ENCODE results near the gene S100A6. TPM values are rescaled to one million over a fixed set of nuclear protein-coding genes. Genes with fewer than 3 reads are reported as not detected.

The S100A6 gene
- total and polyA plus RNA-seq, 2 donors (not counting 1 experiment from before 2014, with no cell fraction given): 110 to 213 TPM

DNA sequence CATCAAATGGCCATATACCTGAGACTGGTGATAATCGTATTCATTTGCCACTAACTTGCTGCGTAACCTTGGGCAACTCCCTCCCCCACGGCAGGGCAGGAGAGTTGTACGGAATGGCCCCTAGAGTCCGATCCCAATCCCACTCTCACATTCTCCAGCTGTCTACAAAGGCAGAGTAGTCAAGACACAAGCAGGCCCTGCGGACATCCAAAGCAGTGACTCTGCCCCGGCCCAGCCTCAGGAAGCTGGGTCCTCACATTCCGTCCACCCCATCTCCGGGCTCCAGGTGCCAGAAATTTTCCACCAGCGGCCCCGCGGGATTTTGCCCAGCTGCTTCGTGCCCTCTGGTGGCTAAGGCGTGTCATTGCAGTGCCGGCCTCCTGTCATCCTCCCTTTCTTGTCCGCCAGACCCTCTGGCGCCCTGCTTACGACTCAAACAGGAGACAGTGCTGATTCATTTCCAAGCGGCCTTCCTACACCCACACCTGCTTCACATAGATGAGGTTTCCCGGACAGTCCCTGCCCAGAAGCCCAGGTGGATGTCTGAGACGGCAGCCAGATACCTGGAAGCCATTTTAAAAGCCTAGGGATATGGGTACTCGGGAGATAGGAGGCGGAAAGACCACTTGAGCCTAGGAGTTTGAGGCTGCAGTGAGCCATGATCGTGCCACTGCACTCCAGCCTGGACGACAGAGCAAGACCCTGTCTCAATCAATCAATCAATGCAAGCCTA, 32.7 kb upstream of the S100A6 start:
- peak overlapping the region; percentile 62 for H3K4me2 ChIP-seq (replicated peaks; ENCODE audit: low read depth, low read length, poor library complexity, severe bottlenecking)
- peak overlapping the region in 1 of 5 experiments; percentile 26 for H3K4me3 ChIP-seq (ENCODE audit: control extremely low read depth in 1 of 5, extremely low read depth in 1 of 5, insufficient read depth in 1 of 5, low read depth in 2 of 5, low read length in 4 of 5)
- Mint-ChIP-seq H3K4me1 (peaks cover 40% of the 10 kb centered on the region), H3K27me3 (peaks cover 7% of the 10 kb centered on the region), H3K9me3 (ENCODE audit: insufficient read depth) (no peaks in the 10 kb centered on the region), H3K27ac (peak overlapping the region; percentile 42), H3K4me3 (peak overlapping the region; percentile 65)
- H3K36me3 ChIP-seq (replicated peaks in 1 of 2; ENCODE audit: control extremely low read depth in 1 of 2, control insufficient read depth in 1 of 2, extremely low read depth in 1 of 2, insufficient read depth in 2 of 2, low read length in 1 of 2): no peaks in the 10 kb centered on the region
- ChIA-PET CTCF (interaction anchor here (0.6 to 7.4 kb wide), 28 partner anchors 9 to 419 kb away, joined by 3 to 227 read pairs (median 4); partner anchors contain the start of genes CRTC2, S100A4, S100A5 and S100A6), POLR2A (interaction anchor here (0.6 to 1.4 kb wide), 3 partner anchors 33 to 176 kb away, joined by 4 to 7 read pairs (median 4); partner anchors contain the start of gene S100A6)
- ATAC-seq (ENCODE audit: low read depth) (peak; percentile 39), DNase-seq (peak; percentile 83)
- H3K79me2 ChIP-seq (ENCODE audit: control insufficient read depth, insufficient read depth, low read length): no peaks in the 10 kb centered on the region
- peak overlapping the region; percentile 81 for H2AFZ ChIP-seq (ENCODE audit: insufficient read depth, low read depth, low read length, poor library complexity, severe bottlenecking)
- H3K9me3 ChIP-seq (ENCODE audit: control extremely low read depth in 1 of 3, control insufficient read depth in 2 of 3, insufficient read depth in 1 of 3, low read length in 2 of 3): no peaks in the 10 kb centered on the region
- H3K27me3 ChIP-seq (replicated peaks in 1 of 4; ENCODE audit: control extremely low read depth in 1 of 4, control insufficient read depth in 3 of 4, insufficient read depth in 4 of 4, low read length in 3 of 4): peaks cover 0 to 2% (median 0%) of the 10 kb centered on the region in 4 experiments
- intact Hi-C loops (cut with micrococcal nuclease): loop anchor here (1.0 kb wide), 5 partner anchors 35 to 704 kb away; partner anchors contain the start of gene HAX1
- no peak overlapping the region for H3K9ac ChIP-seq (ENCODE audit: low read length)
- 22% methylated on average over 25 of the region's 25 CpGs for WGBS (ENCODE audit: insufficient coverage)
- TF ChIP-seq, protein P1, sequence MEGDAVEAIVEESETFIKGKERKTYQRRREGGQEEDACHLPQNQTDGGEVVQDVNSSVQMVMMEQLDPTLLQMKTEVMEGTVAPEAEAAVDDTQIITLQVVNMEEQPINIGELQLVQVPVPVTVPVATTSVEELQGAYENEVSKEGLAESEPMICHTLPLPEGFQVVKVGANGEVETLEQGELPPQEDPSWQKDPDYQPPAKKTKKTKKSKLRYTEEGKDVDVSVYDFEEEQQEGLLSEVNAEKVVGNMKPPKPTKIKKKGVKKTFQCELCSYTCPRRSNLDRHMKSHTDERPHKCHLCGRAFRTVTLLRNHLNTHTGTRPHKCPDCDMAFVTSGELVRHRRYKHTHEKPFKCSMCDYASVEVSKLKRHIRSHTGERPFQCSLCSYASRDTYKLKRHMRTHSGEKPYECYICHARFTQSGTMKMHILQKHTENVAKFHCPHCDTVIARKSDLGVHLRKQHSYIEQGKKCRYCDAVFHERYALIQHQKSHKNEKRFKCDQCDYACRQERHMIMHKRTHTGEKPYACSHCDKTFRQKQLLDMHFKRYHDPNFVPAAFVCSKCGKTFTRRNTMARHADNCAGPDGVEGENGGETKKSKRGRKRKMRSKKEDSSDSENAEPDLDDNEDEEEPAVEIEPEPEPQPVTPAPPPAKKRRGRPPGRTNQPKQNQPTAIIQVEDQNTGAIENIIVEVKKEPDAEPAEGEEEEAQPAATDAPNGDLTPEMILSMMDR (IDR thresholded peaks at IDR 0.05): peak; percentile 98
- TF ChIP-seq EZH2 (IDR thresholded peaks at IDR 0.05; ENCODE audit: borderline replicate concordance, insufficient read depth, low read depth, low read length, poor library complexity, severe bottlenecking): no peak
- H3K27ac ChIP-seq (ENCODE audit: low read length in 2 of 2): no peak overlapping the region
- H3K4me1 ChIP-seq (ENCODE audit: control insufficient read depth in 2 of 2, insufficient read depth in 2 of 2, low read length in 2 of 2): peaks cover 16 to 37% of the 10 kb centered on the region in 2 donors
- no peaks in the 10 kb centered on the region for H4K20me1 ChIP-seq (ENCODE audit: control insufficient read depth, insufficient read depth, low read length, poor library complexity, severe bottlenecking)
